ENCODE results near the gene ASTN2.

ASTN2 gene

GRCh38 chr9:117170567-117170966 is 244.3 kb downstream of the ASTN2 start:
- H3K36me3 ChIP-seq (ENCODE audit: control insufficient read depth, low read length): no peaks in the 10 kb centered on the region
- no peaks in the 10 kb centered on the region for H4K20me1 ChIP-seq (ENCODE audit: control insufficient read depth, insufficient read depth, low read depth, low read length)
- H3F3A ChIP-seq (ENCODE audit: control insufficient read depth, insufficient read depth): no peaks in the 10 kb centered on the region
- H3K9me3 ChIP-seq (ENCODE audit: control insufficient read depth, insufficient read depth, low read length): no peaks in the 10 kb centered on the region
- no peaks in the 10 kb centered on the region for H3K9me2 ChIP-seq (replicated peaks; ENCODE audit: control insufficient read depth, low read length)
- no peaks in the 10 kb centered on the region for H3K27me3 ChIP-seq (ENCODE audit: control insufficient read depth, low read length)
- no peak overlapping the region for H3K27ac ChIP-seq (ENCODE audit: low read depth, low read length)
- H3K79me2 ChIP-seq (ENCODE audit: control insufficient read depth, low read length): no peaks in the 10 kb centered on the region
- no peak for TF ChIP-seq CTCF (IDR thresholded peaks at IDR 0.05; ENCODE audit: low read depth, low read length, poor library complexity, severe bottlenecking)
- no peak for TF ChIP-seq EZH2phosphoT487 (IDR thresholded peaks at IDR 0.05; ENCODE audit: borderline replicate concordance, low read length)
- no peak overlapping the region for H3K4me3 ChIP-seq (ENCODE audit: low read length)
- no peaks in the 10 kb centered on the region for H3K4me1 ChIP-seq (ENCODE audit: control insufficient read depth, low read length)
- no peak overlapping the region for H3K4me2 ChIP-seq (ENCODE audit: low read length)

- H3K36me3 ChIP-seq (ENCODE audit: control insufficient read depth, low read length): no peaks in the 10 kb centered on the region
- no peaks in the 10 kb centered on the region for H3K9me3 ChIP-seq (ENCODE audit: control insufficient read depth, insufficient read depth, low read length)
- H3K27me3 ChIP-seq (ENCODE audit: control insufficient read depth, low read length): no peaks in the 10 kb centered on the region
- H3K4me2 ChIP-seq (ENCODE audit: low read length): no peak overlapping the region
- no peak overlapping the region for H3K27ac ChIP-seq (ENCODE audit: low read depth, low read length)
- no peaks in the 10 kb centered on the region for H3K9me2 ChIP-seq (replicated peaks; ENCODE audit: control insufficient read depth, low read length)
- no peaks in the 10 kb centered on the region for H4K20me1 ChIP-seq (ENCODE audit: control insufficient read depth, insufficient read depth, low read depth, low read length)
- no peaks in the 10 kb centered on the region for H3F3A ChIP-seq (ENCODE audit: control insufficient read depth, insufficient read depth)
- H3K4me3 ChIP-seq (ENCODE audit: low read length): no peak overlapping the region
- H3K4me1 ChIP-seq (ENCODE audit: control insufficient read depth, low read length): no peaks in the 10 kb centered on the region
- H3K79me2 ChIP-seq (ENCODE audit: control insufficient read depth, low read length): no peaks in the 10 kb centered on the region
- TF ChIP-seq CTCF (IDR thresholded peaks at IDR 0.05; ENCODE audit: low read depth, low read length, poor library complexity, severe bottlenecking) (no peak), EZH2phosphoT487 (IDR thresholded peaks at IDR 0.05; ENCODE audit: borderline replicate concordance, low read length) (no peak)
Measured at GRCh38 chr9:117169089-117169621, 245.7 kb downstream of the ASTN2 start.

- Histone ChIP-seq H3K9me3 (ENCODE audit: control insufficient read depth, insufficient read depth, low read length) (no peaks in the 10 kb centered on the region), H3K9me2 (replicated peaks; ENCODE audit: control insufficient read depth, low read length) (no peaks in the 10 kb centered on the region), H3K4me1 (ENCODE audit: control insufficient read depth, low read length) (peaks cover 15% of the 10 kb centered on the region), H3K27ac (ENCODE audit: low read depth, low read length) (no peak overlapping the region), H3K79me2 (ENCODE audit: control insufficient read depth, low read length) (no peaks in the 10 kb centered on the region), H3K36me3 (ENCODE audit: control insufficient read depth, low read length) (peaks cover 4% of the 10 kb centered on the region; the same call in 1 of the 2 replicates), H3F3A (ENCODE audit: control insufficient read depth, insufficient read depth) (no peaks in the 10 kb centered on the region), H4K20me1 (ENCODE audit: control insufficient read depth, insufficient read depth, low read depth, low read length) (no peaks in the 10 kb centered on the region), H3K4me3 (ENCODE audit: low read length) (no peak overlapping the region), H3K27me3 (ENCODE audit: control insufficient read depth, low read length) (no peaks in the 10 kb centered on the region), H3K4me2 (ENCODE audit: low read length) (no peak overlapping the region)
- TF ChIP-seq CTCF (IDR thresholded peaks at IDR 0.05; ENCODE audit: low read depth, low read length, poor library complexity, severe bottlenecking) (no peak), EZH2phosphoT487 (IDR thresholded peaks at IDR 0.05; ENCODE audit: borderline replicate concordance, low read length) (no peak)
Measured at GRCh38 chr9:117164512-117164911, 250.3 kb downstream of the ASTN2 start.

All from DOHH2 (cell line).